ENCODE measurements around the gene SLC25A29. TPM values are rescaled to one million over a fixed set of nuclear protein-coding genes. Genes with fewer than 3 reads are reported as not detected.

Gene SLC25A29
- total and polyA plus RNA-seq, 2 of the 4 experiments (the other 2 are of a cell fraction): 6.5 to 37.7 TPM

GRCh38 chr14:100350276-100350926 is 44.2 kb upstream of the SLC25A29 start:
- no peak overlapping the region for H2AFZ ChIP-seq (replicated peaks; ENCODE audit: low read length, poor library complexity)
- no peak overlapping the region for H3K56ac ChIP-seq (ENCODE audit: extremely low read depth, insufficient read depth, low read length)
- H3K18ac ChIP-seq (ENCODE audit: low read depth, low read length): no peak overlapping the region
- TF ChIP-seq CTCF (conservative IDR thresholded peaks at IDR 0.05; ENCODE audit: low read depth, low read length): no peak
- no peak for TF ChIP-seq ELK1 (IDR thresholded peaks at IDR 0.05; ENCODE audit: borderline replicate concordance, low read depth, low read length)
- no peak for TF ChIP-seq RCOR1 (IDR thresholded peaks at IDR 0.05; ENCODE audit: insufficient replicate concordance, low read length)
- TF ChIP-seq SMC3 (IDR thresholded peaks at IDR 0.05; ENCODE audit: low read depth, low read length): no peak
- no peak for TF ChIP-seq MAFK (IDR thresholded peaks at IDR 0.05; ENCODE audit: low read depth, low read length)
- no peak for TF ChIP-seq BHLHE40 (IDR thresholded peaks at IDR 0.05; ENCODE audit: low read depth, low read length)
- TF ChIP-seq NFE2L2 (IDR thresholded peaks at IDR 0.05; ENCODE audit: low read depth, low read length): no peak
- TF ChIP-seq CHD1 (IDR thresholded peaks at IDR 0.05; ENCODE audit: low read depth, low read length): no peak
- no peak for TF ChIP-seq CEBPB (IDR thresholded peaks at IDR 0.05; ENCODE audit: low read depth, low read length)
- TF ChIP-seq USF2 (IDR thresholded peaks at IDR 0.05; ENCODE audit: low read depth, low read length): no peak
- no peak for TF ChIP-seq RFX5 (IDR thresholded peaks at IDR 0.05; ENCODE audit: low read depth, low read length)
- TF ChIP-seq RAD21 (IDR thresholded peaks at IDR 0.05; ENCODE audit: low read length): no peak
- peaks cover 17% of the 10 kb centered on the region; the same call in 1 of the 2 replicates for H3K9me1 ChIP-seq (ENCODE audit: insufficient read depth, low read length)
- no peak overlapping the region for H2BK20ac ChIP-seq (ENCODE audit: low read depth, low read length)
- H2BK120ac ChIP-seq (ENCODE audit: low read depth, low read length): no peak overlapping the region
- H3K36me3 ChIP-seq (ENCODE audit: control insufficient read depth, insufficient read depth, low read length): peaks cover 76% of the 10 kb centered on the region
- DNase-seq (no peak), ATAC-seq (ENCODE audit: low read depth) (no peak)
- H2AK9ac ChIP-seq (replicated peaks; ENCODE audit: low read depth, low read length, poor library complexity): no peak overlapping the region
- no peak overlapping the region for H4K8ac ChIP-seq (ENCODE audit: low read depth in 2 of 2, low read length in 2 of 2)
- H3K4me2 ChIP-seq (ENCODE audit: low read depth, low read length): no peak overlapping the region
- no peak overlapping the region for H3K9ac ChIP-seq (ENCODE audit: low read depth, low read length)
- no peaks in the 10 kb centered on the region for H3K27me3 ChIP-seq (ENCODE audit: control insufficient read depth, insufficient read depth, low read length)
- in situ Hi-C loops (cut with MboI; ENCODE audit: low sequenced_read_pairs) (no loop called here), intact Hi-C loops (cut with micrococcal nuclease) (no loop called here), dilution Hi-C loops (cut with HindIII; ENCODE audit: low sequenced_read_pairs, unreplicated experiment) (no loop called here)
- H3K14ac ChIP-seq (replicated peaks; ENCODE audit: low read depth, low read length): no peak overlapping the region
- no peaks in the 10 kb centered on the region for H3K4me1 ChIP-seq (ENCODE audit: control insufficient read depth, insufficient read depth, low read length)
- POLR2A ChIA-PET (ENCODE audit: unreplicated experiment): no interaction called here
- H4K5ac ChIP-seq (ENCODE audit: low read depth, low read length): no peak overlapping the region
- no peak overlapping the region for H3K4me3 ChIP-seq (ENCODE audit: insufficient read depth, low read depth, low read length)
- BruUV-seq (replicated peaks): no TSS peak
- no peaks in the 10 kb centered on the region for H3K9me3 ChIP-seq (ENCODE audit: control insufficient read depth, insufficient read depth, low read length)
- H3K4ac ChIP-seq (ENCODE audit: low read depth, low read length): no peak overlapping the region
- no peak overlapping the region for H2BK15ac ChIP-seq (ENCODE audit: low read depth, low read length)
- no peak overlapping the region for H2AK5ac ChIP-seq (ENCODE audit: low read depth, low read length)
- H2BK5ac ChIP-seq (ENCODE audit: low read depth, low read length, poor library complexity, severe bottlenecking): no peak overlapping the region
- peaks cover 10 to 51% of the 10 kb centered on the region in 2 experiments for H3K79me1 ChIP-seq (ENCODE audit: low read depth in 1 of 2, low read length in 2 of 2)
- peaks cover 3% of the 10 kb centered on the region; the same call in 1 of the 2 replicates for H4K20me1 ChIP-seq (ENCODE audit: insufficient read depth, low read length)
- no peak overlapping the region for H4K91ac ChIP-seq (ENCODE audit: insufficient read depth, low read depth, low read length)
- CTCF ChIA-PET: interaction anchor here (0.6 kb wide), 1 partner anchor 157 kb away, joined by 4 read pairs; no protein-coding TSS in a partner anchor
- H3K27ac ChIP-seq (ENCODE audit: insufficient read depth, low read length): no peak overlapping the region
- H3K23ac ChIP-seq (ENCODE audit: low read depth, low read length): no peak overlapping the region
- no CpG with 5 or more reads among the region's 11 CpGs for WGBS, 2 experiments (ENCODE audit: extremely low coverage in 2 of 2, insufficient read length in 1 of 2)

All from IMR-90 (cell line).